ENCODE measurements around the gene EIPR1. TPM values are rescaled to one million over a fixed set of nuclear protein-coding genes. Genes with fewer than 3 reads are reported as not detected.
A peak's percentile ranks its signal among the peaks of the same experiment; 100 is the strongest.

Gene EIPR1
- polyA plus RNA-seq, 2 of the 4 experiments (the other 2 are of a cell fraction), result 55.0 to 65.0 TPM

DNA sequence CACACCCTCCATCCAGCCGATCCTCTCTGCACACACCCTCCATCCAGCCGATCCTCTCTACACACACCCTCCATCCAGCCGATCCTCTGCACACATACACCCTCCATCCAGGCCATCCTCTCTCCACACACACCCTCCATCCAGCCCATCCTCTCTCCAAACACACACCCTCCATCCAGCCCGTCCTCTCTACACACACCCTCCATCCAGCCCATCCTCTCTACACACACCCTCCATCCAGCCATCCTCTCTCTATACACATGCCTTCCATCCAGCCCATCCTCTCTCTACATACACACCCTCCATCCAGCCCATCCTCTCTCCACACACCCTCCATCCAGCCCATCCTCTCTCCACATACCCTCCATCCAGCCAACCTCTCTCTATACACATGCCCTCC, 83.1 kb downstream of the EIPR1 start:
- 54% methylated on average over 4 of the region's 4 CpGs for WGBS (ENCODE audit: missing lambda C conversion rate)
- 0 out of 6 replicates have a peak, but pooled peaks of 1 of the 2 experiments have one; percentile 22 for ATAC-seq
- TF ChIP-seq CHD4 (IDR thresholded peaks at IDR 0.05; ENCODE audit: borderline replicate concordance) (no peak), HEYL (CRISPR knock-in tag; IDR thresholded peaks at IDR 0.05) (no peak), EHF (CRISPR knock-in tag; IDR thresholded peaks at IDR 0.05) (no peak), PHF8 (IDR thresholded peaks at IDR 0.05; ENCODE audit: borderline replicate concordance, low read depth) (no peak), RCOR1 (IDR thresholded peaks at IDR 0.05; ENCODE audit: low read depth, low read length) (no peak), EP300 (IDR thresholded peaks at IDR 0.05) (no peak), ZSCAN20 (CRISPR knock-in tag; IDR thresholded peaks at IDR 0.05) (no peak), BHLHE40 (IDR thresholded peaks at IDR 0.05; ENCODE audit: low read depth, low read length) (no peak)
- TF ChIP-seq, protein P1, sequence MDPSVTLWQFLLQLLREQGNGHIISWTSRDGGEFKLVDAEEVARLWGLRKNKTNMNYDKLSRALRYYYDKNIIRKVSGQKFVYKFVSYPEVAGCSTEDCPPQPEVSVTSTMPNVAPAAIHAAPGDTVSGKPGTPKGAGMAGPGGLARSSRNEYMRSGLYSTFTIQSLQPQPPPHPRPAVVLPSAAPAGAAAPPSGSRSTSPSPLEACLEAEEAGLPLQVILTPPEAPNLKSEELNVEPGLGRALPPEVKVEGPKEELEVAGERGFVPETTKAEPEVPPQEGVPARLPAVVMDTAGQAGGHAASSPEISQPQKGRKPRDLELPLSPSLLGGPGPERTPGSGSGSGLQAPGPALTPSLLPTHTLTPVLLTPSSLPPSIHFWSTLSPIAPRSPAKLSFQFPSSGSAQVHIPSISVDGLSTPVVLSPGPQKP (IDR thresholded peaks at IDR 0.05; ENCODE audit: low read depth, low read length), result no peak
- Histone ChIP-seq H3K4me2 (no peak overlapping the region; the same call in 2 of the 3 replicates), H3K4me1 (peaks cover 14% of the 10 kb centered on the region), H3K27ac (no peak overlapping the region), H3K9me3 (no peaks in the 10 kb centered on the region), H3K4me3 (no peak overlapping the region)
- no peak for FAIRE-seq
- POLR2A ChIA-PET, result no interaction called here
- DNase-seq (ENCODE audit: low read depth in 1 of 2, low spot score in 1 of 2), result no peak
- CTCF ChIA-PET, result no interaction called here

DNA sequence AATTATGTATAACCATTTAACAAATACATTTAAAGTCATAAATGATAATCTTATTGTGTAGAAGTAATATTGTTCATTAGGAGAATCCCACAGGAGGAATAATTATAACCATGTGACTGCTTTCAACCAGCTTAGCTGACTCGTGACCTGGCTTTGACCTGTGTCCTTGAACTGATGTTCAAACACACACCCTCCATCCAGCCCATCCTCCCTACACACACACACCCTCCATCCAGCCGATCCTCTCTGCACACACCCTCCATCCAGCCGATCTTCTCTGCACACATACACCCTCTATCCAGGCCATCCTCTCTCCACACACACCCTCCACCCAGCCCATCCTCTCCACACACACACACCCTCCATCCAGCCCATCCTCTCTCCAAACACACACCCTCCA, 83.5 kb downstream of the EIPR1 start:
- CTCF ChIA-PET, result interaction anchor here (1.1 kb wide), 1 partner anchor 65 kb away, joined by 3 read pairs; no protein-coding TSS in a partner anchor
- H3K27ac ChIP-seq, result no peak overlapping the region
- no peak for FAIRE-seq
- TF ChIP-seq TP53 (CRISPR knock-in tag; IDR thresholded peaks at IDR 0.05) (no peak), HOXB5 (CRISPR knock-in tag; IDR thresholded peaks at IDR 0.05) (no peak), RAD21 (conservative IDR thresholded peaks at IDR 0.05 in 1 of 2, IDR thresholded peaks at IDR 0.05 in 1 of 2) (no peak), NPAS2 (CRISPR knock-in tag; IDR thresholded peaks at IDR 0.05; ENCODE audit: borderline replicate concordance) (no peak), BHLHE40 (IDR thresholded peaks at IDR 0.05; ENCODE audit: low read depth, low read length) (no peak), CHD2 (IDR thresholded peaks at IDR 0.05; ENCODE audit: low read length, partially characterized antibody) (no peak), SMC3 (IDR thresholded peaks at IDR 0.05) (no peak)
- TF ChIP-seq, protein P1 (IDR thresholded peaks at IDR 0.05; ENCODE audit: low read depth, low read length), result no peak
- TF ChIP-seq, protein P2, sequence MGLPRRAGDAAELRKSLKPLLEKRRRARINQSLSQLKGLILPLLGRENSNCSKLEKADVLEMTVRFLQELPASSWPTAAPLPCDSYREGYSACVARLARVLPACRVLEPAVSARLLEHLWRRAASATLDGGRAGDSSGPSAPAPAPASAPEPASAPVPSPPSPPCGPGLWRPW (IDR thresholded peaks at IDR 0.05), result no peak
- peak; percentile 16 to 31; a peak in 2 of 6 replicates for ATAC-seq
- H3K9me3 ChIP-seq, result no peaks in the 10 kb centered on the region
- peaks cover 14% of the 10 kb centered on the region for H3K4me1 ChIP-seq
- H3K4me3 ChIP-seq, result no peak overlapping the region
- H3K4me2 ChIP-seq, result no peak overlapping the region; the same call in 2 of the 3 replicates
- DNase-seq (ENCODE audit: low read depth in 1 of 2, low spot score in 1 of 2), result no peak
- WGBS (ENCODE audit: missing lambda C conversion rate), result 44% methylated on average over 3 of the region's 3 CpGs
- POLR2A ChIA-PET, result no interaction called here

DNA sequence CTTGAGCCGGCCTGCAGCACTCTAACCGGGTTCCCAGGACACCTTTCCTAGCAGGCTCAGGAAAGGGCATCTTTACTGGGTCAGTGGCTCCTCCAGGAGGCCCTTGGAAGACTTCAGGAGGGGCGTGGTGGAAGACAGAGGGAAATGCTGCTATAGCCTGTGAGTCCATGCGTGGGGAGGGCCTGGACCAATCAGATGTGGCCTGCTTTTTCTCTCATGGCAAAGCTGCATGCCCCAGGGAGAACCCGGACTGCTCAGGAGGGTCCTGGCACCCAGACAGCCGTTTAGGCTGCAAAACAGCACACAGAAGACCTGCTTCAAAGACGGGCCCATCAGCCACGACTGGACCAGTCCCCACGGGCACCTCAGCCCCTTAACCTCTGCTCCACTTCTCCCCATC, 84.4 kb downstream of the EIPR1 start:
- Histone ChIP-seq H3K9me3 (no peaks in the 10 kb centered on the region), H3K27ac (no peak overlapping the region), H3K4me2 (no peak overlapping the region), H3K4me1 (peaks cover 14% of the 10 kb centered on the region), H3K4me3 (no peak overlapping the region)
- 83% methylated on average over 9 of the region's 9 CpGs for WGBS (ENCODE audit: missing lambda C conversion rate)
- DNase-seq (ENCODE audit: low read depth in 1 of 2, low spot score in 1 of 2), result no peak
- ATAC-seq, result peak; percentile 21 to 60; a peak in 3 of 6 replicates
- ChIA-PET CTCF (interaction anchor here (0.6 to 1.5 kb wide), 3 partner anchors 10 to 315 kb away, joined by 3 read pairs; no protein-coding TSS in a partner anchor), POLR2A (no interaction called here)
- FAIRE-seq, result no peak
- TF ChIP-seq HDAC2 (IDR thresholded peaks at IDR 0.05) (no peak), KDM5A (IDR thresholded peaks at IDR 0.05) (no peak), CHD4 (IDR thresholded peaks at IDR 0.05; ENCODE audit: borderline replicate concordance) (no peak), EHF (CRISPR knock-in tag; IDR thresholded peaks at IDR 0.05) (no peak), CBX2 (IDR thresholded peaks at IDR 0.05; ENCODE audit: borderline replicate concordance, low read depth) (no peak), KDM1A (IDR thresholded peaks at IDR 0.05; ENCODE audit: low read depth) (no peak), NR3C1 (IDR thresholded peaks at IDR 0.05) (no peak), CEBPB (IDR thresholded peaks at IDR 0.05) (no peak), CHD2 (IDR thresholded peaks at IDR 0.05; ENCODE audit: low read length, partially characterized antibody) (no peak), ZNF302 (CRISPR knock-in tag; IDR thresholded peaks at IDR 0.05) (no peak), EHMT2 (IDR thresholded peaks at IDR 0.05; ENCODE audit: low read depth) (no peak), RFX5 (IDR thresholded peaks at IDR 0.05) (no peak), HEYL (CRISPR knock-in tag; IDR thresholded peaks at IDR 0.05) (no peak), RCOR1 (IDR thresholded peaks at IDR 0.05; ENCODE audit: low read depth, low read length) (no peak), MAFK (IDR thresholded peaks at IDR 0.05; ENCODE audit: partially characterized antibody) (no peak)
- TF ChIP-seq, protein P3, sequence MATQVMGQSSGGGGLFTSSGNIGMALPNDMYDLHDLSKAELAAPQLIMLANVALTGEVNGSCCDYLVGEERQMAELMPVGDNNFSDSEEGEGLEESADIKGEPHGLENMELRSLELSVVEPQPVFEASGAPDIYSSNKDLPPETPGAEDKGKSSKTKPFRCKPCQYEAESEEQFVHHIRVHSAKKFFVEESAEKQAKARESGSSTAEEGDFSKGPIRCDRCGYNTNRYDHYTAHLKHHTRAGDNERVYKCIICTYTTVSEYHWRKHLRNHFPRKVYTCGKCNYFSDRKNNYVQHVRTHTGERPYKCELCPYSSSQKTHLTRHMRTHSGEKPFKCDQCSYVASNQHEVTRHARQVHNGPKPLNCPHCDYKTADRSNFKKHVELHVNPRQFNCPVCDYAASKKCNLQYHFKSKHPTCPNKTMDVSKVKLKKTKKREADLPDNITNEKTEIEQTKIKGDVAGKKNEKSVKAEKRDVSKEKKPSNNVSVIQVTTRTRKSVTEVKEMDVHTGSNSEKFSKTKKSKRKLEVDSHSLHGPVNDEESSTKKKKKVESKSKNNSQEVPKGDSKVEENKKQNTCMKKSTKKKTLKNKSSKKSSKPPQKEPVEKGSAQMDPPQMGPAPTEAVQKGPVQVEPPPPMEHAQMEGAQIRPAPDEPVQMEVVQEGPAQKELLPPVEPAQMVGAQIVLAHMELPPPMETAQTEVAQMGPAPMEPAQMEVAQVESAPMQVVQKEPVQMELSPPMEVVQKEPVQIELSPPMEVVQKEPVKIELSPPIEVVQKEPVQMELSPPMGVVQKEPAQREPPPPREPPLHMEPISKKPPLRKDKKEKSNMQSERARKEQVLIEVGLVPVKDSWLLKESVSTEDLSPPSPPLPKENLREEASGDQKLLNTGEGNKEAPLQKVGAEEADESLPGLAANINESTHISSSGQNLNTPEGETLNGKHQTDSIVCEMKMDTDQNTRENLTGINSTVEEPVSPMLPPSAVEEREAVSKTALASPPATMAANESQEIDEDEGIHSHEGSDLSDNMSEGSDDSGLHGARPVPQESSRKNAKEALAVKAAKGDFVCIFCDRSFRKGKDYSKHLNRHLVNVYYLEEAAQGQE (IDR thresholded peaks at IDR 0.05), result no peak
- TF ChIP-seq, protein P4, sequence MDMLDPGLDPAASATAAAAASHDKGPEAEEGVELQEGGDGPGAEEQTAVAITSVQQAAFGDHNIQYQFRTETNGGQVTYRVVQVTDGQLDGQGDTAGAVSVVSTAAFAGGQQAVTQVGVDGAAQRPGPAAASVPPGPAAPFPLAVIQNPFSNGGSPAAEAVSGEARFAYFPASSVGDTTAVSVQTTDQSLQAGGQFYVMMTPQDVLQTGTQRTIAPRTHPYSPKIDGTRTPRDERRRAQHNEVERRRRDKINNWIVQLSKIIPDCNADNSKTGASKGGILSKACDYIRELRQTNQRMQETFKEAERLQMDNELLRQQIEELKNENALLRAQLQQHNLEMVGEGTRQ (IDR thresholded peaks at IDR 0.05), result no peak
